Adrenal gland (tissue), 5 donors: ENCODE measurements around the gene HMG20B.

Experiments used
- CTCF ChIP-seq, 6 experiments: fragments of 450-650 bp in 4 of 6; fragments of 200-600 bp in 2 of 6; sonication (generic) in 1 of 6; IDR thresholded peaks; 1 replicate in 5 of 6; 2 replicates in 1 of 6; pipeline versions ENCODE4 v1.5.1 to v1.8.0; 2016 to 2021; ENCODE audit warnings: antibody characterized with exemption in 6 of 6, mild to moderate bottlenecking in 2 of 6, moderate library complexity in 1 of 6
- POLR2A ChIP-seq, 2 donors: fragments of 450-650 bp; IDR thresholded peaks; one replicate each; pipeline ENCODE4 v1.6.1; 2017; ENCODE audit warnings: antibody characterized with exemption in 2 of 2, mild to moderate bottlenecking in 2 of 2, moderate library complexity in 1 of 2
- donor health status: DM: no; HTN: no; CAD: no.

GRCh38 chr19:3547767-3548282 is 24.9 kb upstream of the HMG20B start:
- no peak for TF ChIP-seq POLR2A (IDR thresholded peaks at IDR 0.05)
- no peak for TF ChIP-seq CTCF (IDR thresholded peaks at IDR 0.05)
